Measurements from ENCODE around the gene TRIM42. TPM values are rescaled to one million over a fixed set of nuclear protein-coding genes. Genes with fewer than 3 reads are reported as not detected.

TRIM42 gene
- polyA plus RNA-seq, 1 donor (not counting 4 experiments of a cell fraction or from before 2014, with no cell fraction given) = not detected

- FAIRE-seq = no peak
- no peak for TF ChIP-seq CTCF (optimal IDR thresholded peaks at IDR 0.05 in 1 of 3, IDR thresholded peaks at IDR 0.05 in 1 of 3, conservative IDR thresholded peaks at IDR 0.05 in 1 of 3; ENCODE audit: extremely low read depth in 1 of 3, insufficient read depth in 2 of 3, low read length in 3 of 3)
- TF ChIP-seq EZH2 (IDR thresholded peaks at IDR 0.05; ENCODE audit: low read length) = no peak
- H4K20me1 ChIP-seq (ENCODE audit: control insufficient read depth, extremely low read depth, insufficient read depth, low read length) = no peaks in the 10 kb centered on the region
- no peak overlapping the region for H2AFZ ChIP-seq (ENCODE audit: control insufficient read depth, low read length)
- no peaks in the 10 kb centered on the region for H3K9me1 ChIP-seq (ENCODE audit: control insufficient read depth, extremely low read depth, insufficient read depth, low read length)
- no peaks in the 10 kb centered on the region for H3K4me1 ChIP-seq (ENCODE audit: control insufficient read depth, extremely low read depth, insufficient read depth, low read length)
- H3K27me3 ChIP-seq (ENCODE audit: control insufficient read depth, extremely low read depth, insufficient read depth, low read length) = peaks cover 16% of the 10 kb centered on the region
- no peaks in the 10 kb centered on the region for H3K9me3 ChIP-seq (ENCODE audit: control insufficient read depth, low read depth, low read length)
- H3K79me2 ChIP-seq (ENCODE audit: control insufficient read depth, insufficient read depth, low read length) = no peaks in the 10 kb centered on the region
- no peak overlapping the region for H3K4me3 ChIP-seq (ENCODE audit: control insufficient read depth in 2 of 3, extremely low read depth in 1 of 3, insufficient read depth in 2 of 3, low read depth in 1 of 3, low read length in 3 of 3)
- dilution Hi-C loops (cut with MboI; ENCODE audit: extremely low pct_ligation_motif_present, low sequenced_read_pairs) = no loop called here
- no peak overlapping the region for H3K4me2 ChIP-seq (ENCODE audit: control insufficient read depth, extremely low read depth, insufficient read depth, low read depth, low read length)
- no peaks in the 10 kb centered on the region for H3K36me3 ChIP-seq (ENCODE audit: control insufficient read depth in 2 of 2, extremely low read depth in 1 of 2, insufficient read depth in 2 of 2, low read length in 2 of 2)
- no peak for DNase-seq (ENCODE audit: low read depth, low spot score)
- H3K9ac ChIP-seq (ENCODE audit: control insufficient read depth, extremely low read depth, insufficient read depth, low read length) = no peak overlapping the region
- no peak overlapping the region for H3K27ac ChIP-seq (ENCODE audit: control insufficient read depth, insufficient read depth, low read length)
These were observed 70.3 kb downstream of the TRIM42 start for GRCh38 chr3:140748171-140748570.

DNA sequence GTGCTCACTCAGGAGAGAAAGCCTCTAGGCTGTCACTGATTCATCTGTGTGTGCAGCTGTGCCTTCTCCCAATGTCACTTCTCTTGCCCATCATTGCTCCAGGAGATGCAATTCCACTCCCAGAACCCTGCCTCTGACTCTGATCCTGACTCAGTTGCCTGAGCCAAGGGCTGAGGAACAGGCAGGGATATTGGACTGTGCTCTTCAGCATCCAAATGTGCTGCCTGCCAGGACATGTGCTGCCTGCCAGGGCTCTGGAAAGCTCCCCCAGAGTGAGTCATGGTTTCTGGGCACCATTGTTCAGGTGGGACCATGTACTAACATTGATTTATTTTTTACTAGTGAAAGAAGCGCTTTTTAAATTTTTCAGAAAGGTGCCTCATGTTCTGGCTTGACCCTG is 71.0 kb downstream of the TRIM42 start:
- dilution Hi-C loops (cut with MboI; ENCODE audit: extremely low pct_ligation_motif_present, low sequenced_read_pairs) = no loop called here

More for the DNA sequence above, 71.0 kb downstream of the TRIM42 start:
- Histone ChIP-seq H3K4me1 (ENCODE audit: control insufficient read depth, extremely low read depth, insufficient read depth, low read length) (no peaks in the 10 kb centered on the region), H3K4me3 (ENCODE audit: control insufficient read depth in 2 of 3, extremely low read depth in 1 of 3, insufficient read depth in 2 of 3, low read depth in 1 of 3, low read length in 3 of 3) (no peak overlapping the region), H3K79me2 (ENCODE audit: control insufficient read depth, insufficient read depth, low read length) (no peaks in the 10 kb centered on the region), H3K27me3 (ENCODE audit: control insufficient read depth, extremely low read depth, insufficient read depth, low read length) (peaks cover 16% of the 10 kb centered on the region), H3K9me1 (ENCODE audit: control insufficient read depth, extremely low read depth, insufficient read depth, low read length) (no peaks in the 10 kb centered on the region), H3K4me2 (ENCODE audit: control insufficient read depth, extremely low read depth, insufficient read depth, low read depth, low read length) (no peak overlapping the region), H3K9me3 (ENCODE audit: control insufficient read depth, low read depth, low read length) (no peaks in the 10 kb centered on the region), H4K20me1 (ENCODE audit: control insufficient read depth, extremely low read depth, insufficient read depth, low read length) (no peaks in the 10 kb centered on the region), H3K27ac (ENCODE audit: control insufficient read depth, insufficient read depth, low read length) (no peak overlapping the region), H3K9ac (ENCODE audit: control insufficient read depth, extremely low read depth, insufficient read depth, low read length) (no peak overlapping the region), H3K36me3 (ENCODE audit: control insufficient read depth in 2 of 2, extremely low read depth in 1 of 2, insufficient read depth in 2 of 2, low read length in 2 of 2) (no peaks in the 10 kb centered on the region), H2AFZ (ENCODE audit: control insufficient read depth, low read length) (no peak overlapping the region)
- TF ChIP-seq CTCF (optimal IDR thresholded peaks at IDR 0.05 in 1 of 3, IDR thresholded peaks at IDR 0.05 in 1 of 3, conservative IDR thresholded peaks at IDR 0.05 in 1 of 3; ENCODE audit: extremely low read depth in 1 of 3, insufficient read depth in 2 of 3, low read length in 3 of 3) = no peak
- no peak for TF ChIP-seq EZH2 (IDR thresholded peaks at IDR 0.05; ENCODE audit: low read length)
- peak; percentile 13 for DNase-seq (ENCODE audit: low read depth, low spot score)
- peak; percentile 57 for FAIRE-seq
